K562 (cell line): ENCODE data around the gene IL1F10. TPM values are rescaled to one million over a fixed set of nuclear protein-coding genes. Genes with fewer than 3 reads are reported as not detected.

Source experiments
- ADNP ChIP-seq: fragments of 200-800 bp; sonication (Bioruptor generic); IDR thresholded peaks from 2 replicates; pipeline ENCODE4 v1.6.1; 2016; ENCODE audit warnings: missing genetic modification characterization, missing compliant biosample characterization
- ATF3 ChIP-seq, 2 experiments: fragments of 450-650 bp in 1 of 2; sonication (generic) in 1 of 2; formaldehyde crosslinking in 1 of 2; IDR thresholded peaks in 1 of 2; conservative IDR thresholded peaks in 1 of 2; 2 replicates each; pipeline versions ENCODE4 v1.6.1 to v1.8.1; 2016 to 2023; ENCODE audit warnings: mild to moderate bottlenecking in 2 of 2, moderate library complexity in 2 of 2, inconsistent platforms in 1 of 2, missing genetic modification reagents in 1 of 2
- CXXC5 ChIP-seq: fragments of 250-450 bp; sonication (Bioruptor Pico); IDR thresholded peaks from 2 replicates; pipeline ENCODE4 v1.8.0; 2022; ENCODE audit warnings: inconsistent platforms, mild to moderate bottlenecking, moderate library complexity
- DEAF1 ChIP-seq: fragments of 450-650 bp; formaldehyde crosslinking; IDR thresholded peaks from 2 replicates; pipeline ENCODE4 v1.4.0; 2020; ENCODE audit warnings: mild to moderate bottlenecking, moderate library complexity
- HDAC1 ChIP-seq, 2 experiments: fragments of 450-650 bp; IDR thresholded peaks; 2 replicates each; pipeline ENCODE4 v1.6.1; 2016 to 2017; ENCODE audit warnings: inconsistent platforms in 1 of 2, mild to moderate bottlenecking in 1 of 2, moderate library complexity in 1 of 2
- HDAC2 ChIP-seq: fragments of 450-650 bp; IDR thresholded peaks from 2 replicates; pipeline ENCODE4 v1.6.1; 2016; ENCODE audit warnings: mild to moderate bottlenecking
- PHF8 ChIP-seq: fragments of 200-600 bp; sonication (generic); IDR thresholded peaks from 2 replicates; pipeline ENCODE4 v1.6.1; 2012; ENCODE audit warnings: mixed run types, mild to moderate bottlenecking, inconsistent platforms, low read length, moderate library complexity, borderline replicate concordance
- PPARD ChIP-seq: fragments of 250-450 bp; sonication (Bioruptor Pico); IDR thresholded peaks from 2 replicates; pipeline ENCODE4 v1.8.0; 2022; ENCODE audit warnings: inconsistent platforms, mild to moderate bottlenecking, moderate library complexity
- PTBP1 ChIP-seq: fragments of 200-400 bp; formaldehyde crosslinking; IDR thresholded peaks from 2 replicates; pipeline ENCODE4 v1.6.1; 2017; ENCODE audit warnings: low read depth, low read length
- RAD21 ChIP-seq, 2 experiments: fragments of 250-450 bp in 1 of 2; fragments of 450-650 bp in 1 of 2; sonication (Bioruptor Pico) in 1 of 2; formaldehyde crosslinking in 1 of 2; IDR thresholded peaks in 1 of 2; conservative IDR thresholded peaks in 1 of 2; 2 replicates each; pipeline versions ENCODE4 v1.4.0 to v1.8.0; 2020 to 2022; ENCODE audit warnings: mild to moderate bottlenecking in 2 of 2, moderate library complexity in 1 of 2
- SOX6 ChIP-seq: fragments of 450-650 bp; IDR thresholded peaks from 2 replicates; pipeline ENCODE4 v1.6.1; 2014; ENCODE audit warnings: mild to moderate bottlenecking
- ZNF507 ChIP-seq: conservative IDR thresholded peaks from 2 replicates; pipeline ENCODE4 v1.6.1; 2017; ENCODE audit warnings: missing genetic modification characterization, missing compliant biosample characterization
- polyA plus RNA-seq, 8 experiments: library from polyadenylated mRNA; depleted of rRNA in 4 of 8; stranded (reverse) in 5 of 8; unstranded in 3 of 8; fragments of >200 nt; fragmentation: Nextera tagmentation in 2 of 8; fragmentation: Illumina TruSeq in 1 of 8; extraction: Ambion mirVana in 2 of 8; extraction: Trizol in 1 of 8; gene quantifications; 2 replicates each; pipeline versions ENCODE4 v1.2.1 to v1.2.3, GENCODE V29; 2011 to 2014; ENCODE audit warnings: inconsistent platforms in 1 of 8, missing spikeins in 1 of 8
- total RNA-seq, 7 experiments: library from RNA; depleted of rRNA in 6 of 7; stranded (reverse); fragments of >200 nt in 6 of 7; fragmentation: Illumina TruSeq in 2 of 7; extraction: Trizol in 2 of 7; gene quantifications; 2 replicates each; pipeline versions ENCODE4 v1.2.1 to v1.2.3, GENCODE V29; 2011 to 2021; ENCODE audit warnings: low replicate concordance in 1 of 7
- TF ChIP-seq, protein P1 (sequence below), 3 experiments: IDR thresholded peaks in 2 of 3; conservative IDR thresholded peaks in 1 of 3; 2 replicates each; pipeline ENCODE4 v1.5.1; 2011 to 2012; ENCODE audit warnings: low read length in 3 of 3, mild to moderate bottlenecking in 3 of 3, control low read depth in 2 of 3, improper control_type of control experiment in 1 of 3, inconsistent platforms in 1 of 3, low read depth in 1 of 3, mixed read lengths in 1 of 3, moderate library complexity in 1 of 3; ENCODE audit not compliant: insufficient read depth in 2 of 3
- TF ChIP-seq, protein P2 (sequence below): sonication (generic); formaldehyde crosslinking; IDR thresholded peaks from 2 replicates; pipeline ENCODE4 v1.8.1; 2023; ENCODE audit warnings: mild to moderate bottlenecking, missing genetic modification reagents, moderate library complexity
- TF ChIP-seq, protein P3 (sequence below), 2 experiments: fragments of 450-650 bp in 1 of 2; IDR thresholded peaks; 2 replicates each; pipeline ENCODE4 v1.6.1; 2011 to 2017; ENCODE audit warnings: low read depth in 2 of 2, antibody characterized with exemption in 1 of 2, borderline replicate concordance in 1 of 2, low read length in 1 of 2, mild to moderate bottlenecking in 1 of 2, mixed read lengths in 1 of 2; ENCODE audit not compliant: control insufficient read depth in 1 of 2

Gene IL1F10
- total and polyA plus RNA-seq, 9 of the 15 experiments (the other 6 are each of a cell fraction or from before 2014, with no cell fraction given) = not detected

DNA sequence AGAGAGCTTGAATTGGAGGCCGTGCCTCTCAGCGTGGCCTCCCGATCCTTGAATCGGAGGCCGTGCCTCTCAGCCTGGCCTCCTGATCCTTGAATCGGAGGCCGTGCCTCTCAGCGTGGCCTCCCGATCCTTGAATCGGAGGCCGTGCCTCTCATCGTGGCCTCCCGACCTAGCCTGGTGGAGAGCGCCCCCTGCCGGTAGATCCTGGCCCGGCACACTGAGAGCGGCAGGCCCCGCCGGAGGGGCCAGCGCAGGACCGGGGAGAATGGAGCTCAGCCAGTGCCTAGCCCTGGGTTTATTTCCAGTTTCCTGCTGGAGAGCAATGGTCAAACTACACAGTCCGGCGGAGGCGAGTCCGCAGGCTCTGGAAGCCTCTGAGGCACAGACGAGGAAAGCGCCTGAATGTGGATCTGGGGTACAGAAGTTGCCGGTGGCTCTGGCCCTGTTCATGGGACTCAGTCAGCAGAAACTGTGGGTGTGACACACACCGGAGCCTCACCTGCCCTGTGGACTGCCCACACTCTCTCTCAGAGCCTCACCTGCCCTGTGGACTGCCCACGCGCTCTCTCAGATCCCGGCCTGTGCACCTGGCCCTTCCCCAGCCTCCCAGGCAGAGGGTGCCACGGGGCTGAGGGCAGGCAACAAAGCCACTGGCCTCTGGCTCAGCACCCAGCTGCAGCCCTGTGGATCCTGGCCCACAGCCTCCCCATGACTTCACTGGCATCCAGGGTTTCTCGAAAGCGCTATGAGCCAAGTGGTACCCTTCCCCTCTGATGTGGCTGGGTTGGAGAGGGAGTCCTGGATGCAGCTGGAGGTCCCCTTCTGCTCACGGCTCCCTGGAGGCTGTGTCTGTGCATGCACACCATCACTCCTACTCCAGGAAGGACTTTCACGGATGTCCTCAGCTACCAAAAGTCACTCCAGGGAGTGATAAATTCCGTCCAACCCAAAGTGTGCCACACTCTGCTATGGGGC, 16.6 kb upstream of the IL1F10 start (continued):
- TF ChIP-seq, protein P1, sequence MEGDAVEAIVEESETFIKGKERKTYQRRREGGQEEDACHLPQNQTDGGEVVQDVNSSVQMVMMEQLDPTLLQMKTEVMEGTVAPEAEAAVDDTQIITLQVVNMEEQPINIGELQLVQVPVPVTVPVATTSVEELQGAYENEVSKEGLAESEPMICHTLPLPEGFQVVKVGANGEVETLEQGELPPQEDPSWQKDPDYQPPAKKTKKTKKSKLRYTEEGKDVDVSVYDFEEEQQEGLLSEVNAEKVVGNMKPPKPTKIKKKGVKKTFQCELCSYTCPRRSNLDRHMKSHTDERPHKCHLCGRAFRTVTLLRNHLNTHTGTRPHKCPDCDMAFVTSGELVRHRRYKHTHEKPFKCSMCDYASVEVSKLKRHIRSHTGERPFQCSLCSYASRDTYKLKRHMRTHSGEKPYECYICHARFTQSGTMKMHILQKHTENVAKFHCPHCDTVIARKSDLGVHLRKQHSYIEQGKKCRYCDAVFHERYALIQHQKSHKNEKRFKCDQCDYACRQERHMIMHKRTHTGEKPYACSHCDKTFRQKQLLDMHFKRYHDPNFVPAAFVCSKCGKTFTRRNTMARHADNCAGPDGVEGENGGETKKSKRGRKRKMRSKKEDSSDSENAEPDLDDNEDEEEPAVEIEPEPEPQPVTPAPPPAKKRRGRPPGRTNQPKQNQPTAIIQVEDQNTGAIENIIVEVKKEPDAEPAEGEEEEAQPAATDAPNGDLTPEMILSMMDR (IDR thresholded peaks at IDR 0.05 in 2 of 3, conservative IDR thresholded peaks at IDR 0.05 in 1 of 3; ENCODE audit: insufficient read depth in 2 of 3, low read depth in 1 of 3, low read length in 3 of 3) = peak; percentile 71 to 89 (median 73)
- TF ChIP-seq, protein P2, sequence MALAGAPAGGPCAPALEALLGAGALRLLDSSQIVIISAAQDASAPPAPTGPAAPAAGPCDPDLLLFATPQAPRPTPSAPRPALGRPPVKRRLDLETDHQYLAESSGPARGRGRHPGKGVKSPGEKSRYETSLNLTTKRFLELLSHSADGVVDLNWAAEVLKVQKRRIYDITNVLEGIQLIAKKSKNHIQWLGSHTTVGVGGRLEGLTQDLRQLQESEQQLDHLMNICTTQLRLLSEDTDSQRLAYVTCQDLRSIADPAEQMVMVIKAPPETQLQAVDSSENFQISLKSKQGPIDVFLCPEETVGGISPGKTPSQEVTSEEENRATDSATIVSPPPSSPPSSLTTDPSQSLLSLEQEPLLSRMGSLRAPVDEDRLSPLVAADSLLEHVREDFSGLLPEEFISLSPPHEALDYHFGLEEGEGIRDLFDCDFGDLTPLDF = 0 out of 2 replicates have a peak, but pooled peaks have one; percentile 60
- TF ChIP-seq PPARD (CRISPR knock-in tag) = 0 out of 2 replicates have a peak, but pooled peaks have one; percentile 15
- 0 out of 2 replicates have a peak, but pooled peaks have one; percentile 54 for TF ChIP-seq ADNP (tag)
- TF ChIP-seq PTBP1 = 0 out of 2 replicates have a peak, but pooled peaks have one; percentile 78
- TF ChIP-seq ZNF507 = no peak
- TF ChIP-seq SOX6 = no peak
- TF ChIP-seq, protein P3, sequence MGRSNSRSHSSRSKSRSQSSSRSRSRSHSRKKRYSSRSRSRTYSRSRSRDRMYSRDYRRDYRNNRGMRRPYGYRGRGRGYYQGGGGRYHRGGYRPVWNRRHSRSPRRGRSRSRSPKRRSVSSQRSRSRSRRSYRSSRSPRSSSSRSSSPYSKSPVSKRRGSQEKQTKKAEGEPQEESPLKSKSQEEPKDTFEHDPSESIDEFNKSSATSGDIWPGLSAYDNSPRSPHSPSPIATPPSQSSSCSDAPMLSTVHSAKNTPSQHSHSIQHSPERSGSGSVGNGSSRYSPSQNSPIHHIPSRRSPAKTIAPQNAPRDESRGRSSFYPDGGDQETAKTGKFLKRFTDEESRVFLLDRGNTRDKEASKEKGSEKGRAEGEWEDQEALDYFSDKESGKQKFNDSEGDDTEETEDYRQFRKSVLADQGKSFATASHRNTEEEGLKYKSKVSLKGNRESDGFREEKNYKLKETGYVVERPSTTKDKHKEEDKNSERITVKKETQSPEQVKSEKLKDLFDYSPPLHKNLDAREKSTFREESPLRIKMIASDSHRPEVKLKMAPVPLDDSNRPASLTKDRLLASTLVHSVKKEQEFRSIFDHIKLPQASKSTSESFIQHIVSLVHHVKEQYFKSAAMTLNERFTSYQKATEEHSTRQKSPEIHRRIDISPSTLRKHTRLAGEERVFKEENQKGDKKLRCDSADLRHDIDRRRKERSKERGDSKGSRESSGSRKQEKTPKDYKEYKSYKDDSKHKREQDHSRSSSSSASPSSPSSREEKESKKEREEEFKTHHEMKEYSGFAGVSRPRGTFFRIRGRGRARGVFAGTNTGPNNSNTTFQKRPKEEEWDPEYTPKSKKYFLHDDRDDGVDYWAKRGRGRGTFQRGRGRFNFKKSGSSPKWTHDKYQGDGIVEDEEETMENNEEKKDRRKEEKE (IDR thresholded peaks at IDR 0.05; ENCODE audit: borderline replicate concordance in 1 of 2, control insufficient read depth in 1 of 2, low read depth in 2 of 2, low read length in 1 of 2) = 0 out of 4 replicates have a peak, but pooled peaks of 1 of the 2 experiments have one; percentile 80
- peak; percentile 59 for TF ChIP-seq DEAF1 (CRISPR knock-in tag)
- 0 out of 2 replicates have a peak, but pooled peaks have one; percentile 50 for TF ChIP-seq HDAC2
- no peak for TF ChIP-seq PHF8
- TF ChIP-seq CXXC5 (CRISPR knock-in tag) = peak; percentile 58
- TF ChIP-seq RAD21 (CRISPR knock-in tag; conservative IDR thresholded peaks at IDR 0.05 in 1 of 2, IDR thresholded peaks at IDR 0.05 in 1 of 2) = peak; percentile 60 to 83
- TF ChIP-seq HDAC1 (IDR thresholded peaks at IDR 0.05) = peak in 1 of 2 experiments; percentile 26; a peak in 1 of 4 replicates
- TF ChIP-seq ATF3 (IDR thresholded peaks at IDR 0.05) = no peak
- TF ChIP-seq ATF3 (CRISPR knock-in tag; conservative IDR thresholded peaks at IDR 0.05) = 0 out of 2 replicates have a peak, but pooled peaks have one; percentile 60
